NCI-H524 (cell line): ENCODE data around the gene ANKRD11.
A peak's percentile ranks its signal among the peaks of the same experiment; 100 is the strongest.
"Not testable (repeated sequence)": the region's sequence is repeated elsewhere in the genome, so short reads cannot be mapped to it uniquely, and the experiment has no call there.

ENCODE experiments used
- DNase-seq, 2 experiments: peaks; one replicate each; lab custom pipeline; 2025; lab: John Stamatoyannopoulos, UW

ANKRD11 gene

GRCh38 chr16:89450537-89450936 is 39.8 kb downstream of the ANKRD11 start:
- no peak for DNase-seq

GRCh38 chr16:89449726-89450335 is 40.5 kb downstream of the ANKRD11 start:
- no peak for DNase-seq

- DNase-seq, result peak in 1 of 2 experiments; percentile 11
Measured at GRCh38 chr16:89448656-89449055, 41.7 kb downstream of the ANKRD11 start.

GRCh38 chr16:89446975-89447293 is 43.4 kb downstream of the ANKRD11 start:
- DNase-seq, result no peak

GRCh38 chr16:89446136-89446974 is 44.0 kb downstream of the ANKRD11 start:
- DNase-seq, result peak in 1 of 2 experiments; percentile 33

GRCh38 chr16:89445166-89445565 is 45.2 kb downstream of the ANKRD11 start:
- no peak for DNase-seq

DNA sequence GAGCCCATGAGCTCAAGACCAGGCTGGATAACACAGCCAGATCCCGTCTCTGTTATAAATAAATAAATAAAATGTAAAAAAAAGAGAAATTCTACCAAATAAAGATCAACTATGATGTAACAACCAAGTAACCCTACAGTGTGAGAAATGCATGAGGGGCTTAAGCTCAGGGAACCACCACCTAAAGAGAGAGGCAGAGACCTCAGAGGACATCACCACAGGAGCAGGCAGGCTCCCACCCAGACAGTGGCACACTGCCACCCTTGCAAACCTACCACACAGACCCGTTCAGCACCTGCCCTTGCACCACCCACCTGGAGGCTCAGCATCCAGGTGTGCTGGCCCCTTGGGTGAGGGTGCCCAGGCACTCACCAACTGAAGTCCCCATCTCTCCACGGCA is 45.6 kb downstream of the ANKRD11 start:
- DNase-seq, result no peak

GRCh38 chr16:89444151-89444723 is 46.1 kb downstream of the ANKRD11 start:
- no peak for DNase-seq

- DNase-seq, result no peak
Measured at GRCh38 chr16:89443727-89444084, 46.7 kb downstream of the ANKRD11 start.

DNA sequence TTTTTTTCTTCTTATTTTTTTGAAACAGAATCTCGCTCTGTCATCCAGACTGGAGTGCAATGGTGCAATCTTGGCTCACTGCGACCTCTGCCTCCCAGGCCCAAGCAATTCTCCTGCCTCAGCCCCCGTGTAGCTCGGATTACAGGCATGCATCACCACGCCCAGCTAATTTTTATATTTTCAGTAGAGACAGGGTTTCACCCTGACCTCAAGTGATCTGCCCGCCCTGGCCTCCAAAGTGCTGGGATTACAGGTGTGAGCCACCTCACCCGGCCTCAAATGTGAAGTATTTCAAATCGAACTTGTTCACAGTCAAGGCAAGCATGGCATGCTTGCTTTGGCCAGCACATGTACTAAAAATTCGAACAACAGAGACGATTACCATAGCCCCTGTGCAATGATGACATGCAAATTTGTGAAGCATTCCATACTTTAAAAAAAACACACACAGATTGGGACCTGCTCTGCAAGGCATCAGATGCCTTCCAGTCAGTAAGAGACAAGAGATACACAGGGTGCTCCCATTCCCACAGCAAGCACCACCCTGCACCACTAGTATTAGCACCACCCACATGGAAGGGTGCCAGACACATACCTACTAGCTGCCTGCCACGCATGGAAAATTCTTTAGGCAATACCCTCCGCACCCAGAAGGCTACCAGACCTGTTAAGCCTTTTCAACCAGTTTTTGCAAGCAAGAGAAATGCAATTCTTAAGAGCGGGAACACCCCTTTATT is 47.2 kb downstream of the ANKRD11 start:
- no peak for DNase-seq

GRCh38 chr16:89442588-89442987 is 47.8 kb downstream of the ANKRD11 start:
- DNase-seq, result no peak

DNA sequence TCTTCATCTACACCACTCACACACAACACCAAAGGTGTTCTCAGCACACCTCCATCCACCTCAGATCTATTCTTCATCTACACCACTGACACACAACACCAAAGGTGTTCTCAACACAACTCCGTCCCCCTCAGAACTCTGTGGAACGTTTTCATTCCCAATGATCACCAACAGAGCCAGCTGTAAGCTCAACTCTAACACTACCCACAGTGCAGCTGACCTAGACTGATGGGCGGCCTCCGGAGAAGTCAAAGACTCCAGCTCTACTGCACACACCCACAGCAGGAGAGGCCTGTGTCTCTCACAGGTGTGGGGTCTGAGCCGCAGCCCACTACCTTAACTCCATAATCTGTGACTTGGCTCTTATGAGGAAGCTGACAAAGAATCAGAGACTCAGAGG is 50.7 kb downstream of the ANKRD11 start:
- DNase-seq, result no peak

- DNase-seq, result no peak
Measured at GRCh38 chr16:89437991-89438390, 52.4 kb downstream of the ANKRD11 start.

- no peak for DNase-seq
Measured at GRCh38 chr16:89437251-89437987, 52.9 kb downstream of the ANKRD11 start.

DNA sequence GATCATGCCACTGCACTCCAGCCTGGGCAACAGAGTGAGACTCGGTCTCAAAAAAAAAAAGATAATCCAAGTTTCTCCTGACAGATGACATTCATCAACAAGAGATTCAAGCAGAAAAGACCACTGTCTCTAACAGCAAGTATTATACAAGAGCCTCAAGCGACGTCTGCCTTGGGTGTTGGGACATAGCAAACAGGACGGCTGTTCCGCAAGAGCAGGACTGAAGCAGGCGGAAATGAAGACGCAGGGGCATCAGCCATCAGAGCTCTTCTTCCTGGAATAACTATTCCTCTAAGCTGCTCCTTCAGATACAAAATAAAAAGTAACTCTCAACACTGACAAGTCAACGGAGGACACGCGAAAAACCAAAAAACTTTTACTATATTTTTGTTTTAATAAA is 54.0 kb downstream of the ANKRD11 start:
- DNase-seq, result no peak

GRCh38 chr16:89435059-89435458 is 55.3 kb downstream of the ANKRD11 start:
- DNase-seq, result not testable (repeated sequence)

- DNase-seq, result peak in 1 of 2 experiments; percentile 23
Measured at GRCh38 chr16:89434490-89434889, 55.9 kb downstream of the ANKRD11 start.

DNA sequence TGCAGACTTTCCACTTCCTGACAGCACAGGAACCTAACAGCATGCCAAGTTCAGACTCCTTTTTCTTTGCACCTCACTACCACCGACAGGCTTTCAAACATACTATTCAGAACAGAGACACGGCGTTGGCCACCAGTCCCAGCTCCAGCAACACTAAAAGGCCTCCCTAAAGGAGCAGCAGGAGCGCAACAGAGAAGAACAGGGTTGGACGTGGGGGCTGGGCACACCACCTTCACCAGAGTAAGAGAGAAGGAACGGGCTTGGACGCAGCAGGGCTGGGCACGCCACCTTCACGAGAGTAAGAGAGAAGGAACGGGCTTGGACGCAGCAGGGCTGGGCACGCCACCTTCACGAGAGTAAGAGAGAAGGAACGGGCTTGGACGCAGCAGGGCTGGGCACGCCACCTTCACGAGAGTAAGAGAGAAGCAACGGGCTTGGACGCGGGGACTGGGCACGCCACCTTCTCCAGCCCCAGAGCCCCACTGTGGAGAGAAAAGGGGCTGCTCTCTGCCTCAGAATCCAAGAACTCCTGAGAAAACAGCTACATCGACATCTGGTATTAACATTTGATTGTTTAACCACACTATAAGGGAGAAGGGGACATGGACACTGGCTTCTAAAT is 56.9 kb downstream of the ANKRD11 start:
- not testable (repeated sequence) for DNase-seq

DNA sequence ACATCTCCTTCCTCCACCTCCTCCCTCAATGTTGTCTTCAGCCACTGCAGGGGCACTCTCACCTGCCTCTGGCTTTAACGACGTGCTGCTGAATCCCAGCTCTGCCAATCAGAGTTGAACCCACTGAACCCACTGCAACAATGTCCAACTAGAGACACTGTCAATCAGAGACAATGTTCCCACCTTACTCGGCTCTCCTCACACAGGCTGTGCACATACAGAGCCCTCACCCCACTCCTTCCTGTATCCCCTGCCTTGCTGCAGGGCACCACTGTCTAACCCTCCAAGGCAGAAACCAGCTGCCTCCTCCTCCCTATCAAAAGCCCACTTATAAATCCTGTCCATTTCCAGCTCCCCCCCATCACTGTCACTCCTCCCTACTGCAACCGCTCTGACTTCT is 58.7 kb downstream of the ANKRD11 start:
- no peak for DNase-seq

DNA sequence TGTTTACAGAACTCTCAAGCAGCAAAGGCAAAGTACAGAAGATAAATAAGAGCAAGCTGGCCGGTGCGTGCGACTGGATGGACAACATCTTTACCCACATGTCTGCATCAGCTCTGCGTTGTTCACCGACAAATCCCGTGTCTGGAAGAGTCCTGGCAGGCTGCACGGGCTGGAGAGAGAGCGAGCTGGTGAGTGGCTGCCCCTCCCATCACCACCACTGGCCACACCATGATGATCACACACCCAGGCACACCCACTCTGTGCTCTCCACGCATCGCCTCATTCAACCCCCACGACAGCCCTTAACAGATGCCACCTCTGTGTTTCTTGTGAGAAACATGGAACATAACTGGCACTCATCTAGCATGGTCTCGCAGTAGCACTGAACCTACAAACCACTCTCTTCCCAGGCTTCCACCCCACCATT is 59.2 kb downstream of the ANKRD11 start:
- peak in 1 of 2 experiments; percentile 46 for DNase-seq

- peak in 1 of 2 experiments; percentile 46 for DNase-seq
Measured at GRCh38 chr16:89430436-89431157, 59.8 kb downstream of the ANKRD11 start.
